Activated CD4-positive, alpha-beta T cell treated with anti-CD3 and anti-CD28 coated beads, Interleukin-2, amount 50 U/mL, for 4 hours (primary cell): ENCODE results near the gene LHFPL2.
A peak's percentile ranks its signal among the peaks of the same experiment; 100 is the strongest.
"Not testable (repeated sequence)": the region's sequence is repeated elsewhere in the genome, so short reads cannot be mapped to it uniquely, and the experiment has no call there.

Source experiments
- DNase-seq, 2 experiments: peaks; one replicate each; pipeline ENCODE4 v3.0.0-alpha.2; 2020

The LHFPL2 gene

GRCh38 chr5:78648359-78649210, at the start of gene LHFPL2:
Gene LHFPL2 (minus strand): TSS chr5:78648772. CDS start chr5:78510213, 138,559 bp downstream.
- DNase-seq, result peak in 1 of 2 experiments; percentile 2

- DNase-seq, result no peak
These were observed 48.1 kb upstream of the LHFPL2 start for GRCh38 chr5:78696637-78697036.

GRCh38 chr5:78696052-78696451, 47.5 kb upstream of the LHFPL2 start:
- not testable (repeated sequence) for DNase-seq

- no peak for DNase-seq
These were observed 44.8 kb upstream of the LHFPL2 start for GRCh38 chr5:78693339-78693738.

GRCh38 chr5:78691084-78691960, 42.8 kb upstream of the LHFPL2 start:
- no peak for DNase-seq

GRCh38 chr5:78690253-78690972, 41.8 kb upstream of the LHFPL2 start:
- no peak for DNase-seq

GRCh38 chr5:78689540-78690252, 41.1 kb upstream of the LHFPL2 start:
- no peak for DNase-seq

GRCh38 chr5:78687514-78687913, 38.9 kb upstream of the LHFPL2 start:
- not testable (repeated sequence) for DNase-seq

- not testable (repeated sequence) for DNase-seq
These were observed 35.3 kb upstream of the LHFPL2 start for GRCh38 chr5:78683905-78684304.

- DNase-seq, result no peak
These were observed 31.3 kb upstream of the LHFPL2 start for GRCh38 chr5:78679905-78680304.

- no peak for DNase-seq
These were observed 29.5 kb upstream of the LHFPL2 start for GRCh38 chr5:78677777-78678668.

- DNase-seq, result no peak
These were observed 27.6 kb upstream of the LHFPL2 start for GRCh38 chr5:78675956-78676730.

GRCh38 chr5:78673827-78674226, 25.3 kb upstream of the LHFPL2 start:
- DNase-seq, result not testable (repeated sequence)

GRCh38 chr5:78672154-78672553, 23.6 kb upstream of the LHFPL2 start:
- DNase-seq, result no peak

GRCh38 chr5:78671609-78672008, 23.0 kb upstream of the LHFPL2 start:
- DNase-seq, result no peak

- DNase-seq, result no peak
These were observed 22.2 kb upstream of the LHFPL2 start for GRCh38 chr5:78670701-78671269.

- no peak for DNase-seq
These were observed 20.8 kb upstream of the LHFPL2 start for GRCh38 chr5:78669331-78669730.

- DNase-seq, result no peak
These were observed 19.0 kb upstream of the LHFPL2 start for GRCh38 chr5:78667461-78668103.

- DNase-seq, result not testable (repeated sequence)
These were observed 18.4 kb upstream of the LHFPL2 start for GRCh38 chr5:78666975-78667374.

- no peak for DNase-seq
These were observed 17.5 kb upstream of the LHFPL2 start for GRCh38 chr5:78666041-78666444.
